ENCODE results near the gene USPL1.

DNA sequence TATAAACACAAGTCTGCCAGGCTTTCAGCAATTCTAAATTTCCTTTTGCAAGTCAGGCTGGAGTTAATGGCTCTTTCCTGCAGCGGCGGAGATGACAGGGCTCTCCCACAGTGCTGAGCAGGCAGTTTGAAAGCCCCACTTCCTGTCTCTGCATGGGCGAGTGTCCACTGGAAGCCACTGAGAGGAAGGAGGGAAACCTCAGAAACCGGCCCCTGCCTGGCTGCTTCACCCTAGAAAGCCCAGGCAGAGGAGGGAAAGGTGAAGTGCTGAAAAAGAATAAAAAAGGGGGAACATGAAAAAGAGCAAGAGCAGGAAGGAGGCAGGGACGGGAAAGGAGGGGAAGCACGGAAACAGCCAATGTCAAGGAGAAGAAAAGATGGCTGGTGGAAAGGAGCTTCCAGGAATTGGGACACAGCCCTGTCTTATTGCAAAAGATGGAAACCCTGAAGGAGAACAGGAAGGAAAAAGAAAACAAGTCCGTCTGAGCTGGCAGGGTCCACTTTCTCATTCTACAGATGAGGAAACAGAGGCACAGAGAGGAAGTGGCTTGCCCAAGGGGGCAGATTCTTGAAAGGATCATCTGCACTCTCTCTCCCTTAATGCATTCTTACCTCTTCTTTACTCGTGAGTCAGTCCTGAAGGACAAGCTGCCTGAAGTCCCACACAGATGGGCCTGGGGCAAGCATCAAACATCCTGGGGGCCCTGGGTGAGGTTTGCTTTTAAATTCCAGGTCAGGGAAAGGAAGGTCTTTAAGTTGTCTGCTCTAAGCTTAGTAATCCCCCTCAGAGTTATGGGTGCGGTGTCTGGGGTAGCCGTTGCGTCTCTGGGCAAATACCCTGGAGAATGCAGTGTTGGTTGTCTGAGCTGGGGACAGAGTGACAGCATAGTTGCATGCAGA, 78.8 kb downstream of the USPL1 start:
- TF ChIP-seq, protein P1, sequence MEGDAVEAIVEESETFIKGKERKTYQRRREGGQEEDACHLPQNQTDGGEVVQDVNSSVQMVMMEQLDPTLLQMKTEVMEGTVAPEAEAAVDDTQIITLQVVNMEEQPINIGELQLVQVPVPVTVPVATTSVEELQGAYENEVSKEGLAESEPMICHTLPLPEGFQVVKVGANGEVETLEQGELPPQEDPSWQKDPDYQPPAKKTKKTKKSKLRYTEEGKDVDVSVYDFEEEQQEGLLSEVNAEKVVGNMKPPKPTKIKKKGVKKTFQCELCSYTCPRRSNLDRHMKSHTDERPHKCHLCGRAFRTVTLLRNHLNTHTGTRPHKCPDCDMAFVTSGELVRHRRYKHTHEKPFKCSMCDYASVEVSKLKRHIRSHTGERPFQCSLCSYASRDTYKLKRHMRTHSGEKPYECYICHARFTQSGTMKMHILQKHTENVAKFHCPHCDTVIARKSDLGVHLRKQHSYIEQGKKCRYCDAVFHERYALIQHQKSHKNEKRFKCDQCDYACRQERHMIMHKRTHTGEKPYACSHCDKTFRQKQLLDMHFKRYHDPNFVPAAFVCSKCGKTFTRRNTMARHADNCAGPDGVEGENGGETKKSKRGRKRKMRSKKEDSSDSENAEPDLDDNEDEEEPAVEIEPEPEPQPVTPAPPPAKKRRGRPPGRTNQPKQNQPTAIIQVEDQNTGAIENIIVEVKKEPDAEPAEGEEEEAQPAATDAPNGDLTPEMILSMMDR (IDR thresholded peaks at IDR 0.05) = no peak
- TF ChIP-seq ESRRA (IDR thresholded peaks at IDR 0.05; ENCODE audit: borderline replicate concordance, low read length) (no peak), EP300 (IDR thresholded peaks at IDR 0.05) (no peak), SMC3 (IDR thresholded peaks at IDR 0.05) (no peak), MYC (IDR thresholded peaks at IDR 0.05; ENCODE audit: borderline replicate concordance, low read length) (no peak), CEBPB (IDR thresholded peaks at IDR 0.05) (no peak), POLR2AphosphoS2 (conservative IDR thresholded peaks at IDR 0.05; ENCODE audit: low read length) (no peak), ZC3H11A (IDR thresholded peaks at IDR 0.05) (no peak)
- TF ChIP-seq, protein P2, sequence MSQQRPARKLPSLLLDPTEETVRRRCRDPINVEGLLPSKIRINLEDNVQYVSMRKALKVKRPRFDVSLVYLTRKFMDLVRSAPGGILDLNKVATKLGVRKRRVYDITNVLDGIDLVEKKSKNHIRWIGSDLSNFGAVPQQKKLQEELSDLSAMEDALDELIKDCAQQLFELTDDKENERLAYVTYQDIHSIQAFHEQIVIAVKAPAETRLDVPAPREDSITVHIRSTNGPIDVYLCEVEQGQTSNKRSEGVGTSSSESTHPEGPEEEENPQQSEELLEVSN (IDR thresholded peaks at IDR 0.05; ENCODE audit: borderline replicate concordance, low read depth) = no peak
- TF ChIP-seq, protein P3, sequence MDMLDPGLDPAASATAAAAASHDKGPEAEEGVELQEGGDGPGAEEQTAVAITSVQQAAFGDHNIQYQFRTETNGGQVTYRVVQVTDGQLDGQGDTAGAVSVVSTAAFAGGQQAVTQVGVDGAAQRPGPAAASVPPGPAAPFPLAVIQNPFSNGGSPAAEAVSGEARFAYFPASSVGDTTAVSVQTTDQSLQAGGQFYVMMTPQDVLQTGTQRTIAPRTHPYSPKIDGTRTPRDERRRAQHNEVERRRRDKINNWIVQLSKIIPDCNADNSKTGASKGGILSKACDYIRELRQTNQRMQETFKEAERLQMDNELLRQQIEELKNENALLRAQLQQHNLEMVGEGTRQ (IDR thresholded peaks at IDR 0.05) = no peak

Data from A549 (cell line).